Posterior vena cava (tissue), 2 donors: ENCODE results near the gene FBXO46. TPM values are rescaled to one million over a fixed set of nuclear protein-coding genes. Genes with fewer than 3 reads are reported as not detected.
"Not testable (repeated sequence)": the region's sequence is repeated elsewhere in the genome, so short reads cannot be mapped to it uniquely, and the experiment has no call there.

Experiments used
- DNase-seq: peaks from one replicate; pipeline ENCODE4 v3.0.0-alpha.2; 2020; ENCODE audit warnings: low spot score
- intact Hi-C, 2 donors: fragments of 100-400 bp; cut with DNase I; formaldehyde crosslinking; loops; one replicate each; pipeline versions ENCODE4 v1.14.1 to v1.14.2; 2022 to 2023
- total RNA-seq, 2 donors: library from RNA; stranded (reverse); fragmentation: NEBNext Ultra II Directional; extraction: Animal tissue kit (Norgen Biotek cat#: 25700); gene quantifications; one replicate each; pipeline ENCODE4 v1.2.1, GENCODE V29; 2021
- donor health status: DM: yes; HTN: yes; CAD: no.
- donor health status: DM: yes; HTN: yes; CAD: no.

Gene FBXO46
- total RNA-seq, 2 donors from 2014 or later: 11.2 to 12.3 TPM

DNA sequence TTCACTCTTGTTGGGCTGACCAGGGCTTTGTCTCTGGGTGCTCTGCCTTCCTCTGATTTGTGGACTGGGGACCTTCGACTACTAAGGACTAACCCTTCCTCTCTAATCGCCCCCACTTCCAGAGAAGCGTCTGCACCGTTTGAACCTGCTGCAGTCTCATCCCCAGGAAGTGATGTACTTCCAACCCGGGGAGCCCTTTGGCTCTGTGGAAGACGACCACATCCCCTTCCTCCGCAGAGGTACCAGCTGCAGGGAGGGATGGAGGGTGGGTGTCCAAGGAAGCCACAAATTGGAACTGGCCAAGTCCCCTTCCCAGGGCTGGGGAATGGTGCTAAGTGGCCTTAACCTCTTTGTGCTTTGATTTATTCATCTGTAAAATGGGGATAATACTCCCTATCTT lies 29.0 kb downstream of the FBXO46 start:
- DNase-seq: no peak
- intact Hi-C loops: no loop called here

DNA sequence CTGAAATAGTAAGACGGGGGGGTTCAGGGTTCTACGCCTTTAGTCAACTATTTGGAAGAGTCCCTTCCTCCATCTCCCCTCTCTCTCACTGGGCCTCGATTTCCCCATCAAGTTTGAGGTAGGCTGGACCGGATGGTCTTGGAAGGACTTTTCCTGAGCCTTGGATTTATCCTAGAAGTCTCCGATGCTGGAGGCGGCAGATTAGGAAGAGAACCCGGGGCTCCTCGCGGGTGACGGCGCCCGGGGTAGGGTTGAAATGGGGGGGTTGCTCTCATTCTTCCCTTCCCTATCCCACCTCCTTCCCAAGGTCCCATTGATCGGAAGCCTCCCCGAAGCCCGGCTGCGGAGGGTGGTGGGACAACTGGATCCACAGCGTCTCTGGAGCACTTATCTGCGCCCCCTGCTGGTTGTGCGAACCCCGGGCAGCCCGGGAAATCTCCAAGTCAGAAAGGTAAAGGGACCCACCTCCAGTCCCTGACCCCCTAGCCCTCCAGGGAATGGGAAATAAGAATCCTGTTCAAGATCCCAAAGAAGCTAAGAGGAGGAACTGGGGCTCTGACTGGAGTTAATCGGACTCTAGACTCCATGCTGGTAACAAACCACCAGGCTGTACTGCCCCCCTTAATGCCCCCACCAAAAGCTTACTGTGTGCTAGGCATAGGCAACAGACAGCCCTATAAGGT lies 37.4 kb downstream of the FBXO46 start:
- intact Hi-C loops: no loop called here
- peak; percentile 95 for DNase-seq

DNA sequence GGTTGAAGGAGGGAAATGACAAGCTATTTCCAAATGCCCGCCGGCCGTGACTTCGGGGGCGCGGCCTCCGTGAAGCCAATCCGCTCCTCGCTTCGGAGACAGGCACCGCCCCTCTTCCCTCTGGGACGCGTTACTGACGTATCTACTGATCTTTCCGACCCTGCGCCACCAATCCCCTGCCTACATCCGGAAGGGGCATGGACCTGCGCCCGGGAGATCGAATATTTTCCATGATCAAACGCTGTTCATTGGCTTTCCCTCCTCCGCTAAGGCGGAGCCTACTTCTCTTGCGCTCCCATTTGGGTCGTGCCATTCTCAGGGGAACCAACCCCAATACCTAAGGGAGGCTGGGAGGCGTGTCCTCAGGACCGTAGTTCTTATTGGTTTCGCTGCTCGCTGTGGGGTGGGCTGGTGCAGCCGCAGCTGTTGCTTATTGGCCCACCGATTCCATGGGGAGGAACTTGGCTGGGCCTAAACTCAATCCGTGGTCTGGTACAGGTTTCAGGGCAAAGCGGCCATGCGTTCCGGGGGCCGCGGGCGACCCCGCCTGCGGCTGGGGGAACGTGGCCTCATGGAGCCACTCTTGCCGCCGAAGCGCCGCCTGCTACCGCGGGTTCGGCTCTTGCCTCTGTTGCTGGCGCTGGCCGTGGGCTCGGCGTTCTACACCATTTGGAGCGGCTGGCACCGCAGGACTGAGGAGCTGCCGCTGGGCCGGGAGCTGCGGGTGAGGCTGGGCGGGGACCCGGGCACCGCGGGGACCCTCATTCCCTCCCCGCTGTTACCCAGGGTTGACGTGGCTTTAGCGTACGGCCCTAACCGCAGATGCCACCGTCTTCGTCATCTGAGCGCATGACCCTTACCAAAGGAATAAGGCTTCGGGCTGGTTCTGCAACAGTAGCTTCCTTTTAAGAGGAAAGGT lies 38.2 kb downstream of the FBXO46 start, which contains the start of gene QPCTL:
Gene QPCTL (plus strand): TSS at position 480 of the 919 bp plus-strand sequence. CDS start 38 bp downstream, at position 518.
- intact Hi-C loops: no loop called here
- peak; percentile 99 for DNase-seq

DNA sequence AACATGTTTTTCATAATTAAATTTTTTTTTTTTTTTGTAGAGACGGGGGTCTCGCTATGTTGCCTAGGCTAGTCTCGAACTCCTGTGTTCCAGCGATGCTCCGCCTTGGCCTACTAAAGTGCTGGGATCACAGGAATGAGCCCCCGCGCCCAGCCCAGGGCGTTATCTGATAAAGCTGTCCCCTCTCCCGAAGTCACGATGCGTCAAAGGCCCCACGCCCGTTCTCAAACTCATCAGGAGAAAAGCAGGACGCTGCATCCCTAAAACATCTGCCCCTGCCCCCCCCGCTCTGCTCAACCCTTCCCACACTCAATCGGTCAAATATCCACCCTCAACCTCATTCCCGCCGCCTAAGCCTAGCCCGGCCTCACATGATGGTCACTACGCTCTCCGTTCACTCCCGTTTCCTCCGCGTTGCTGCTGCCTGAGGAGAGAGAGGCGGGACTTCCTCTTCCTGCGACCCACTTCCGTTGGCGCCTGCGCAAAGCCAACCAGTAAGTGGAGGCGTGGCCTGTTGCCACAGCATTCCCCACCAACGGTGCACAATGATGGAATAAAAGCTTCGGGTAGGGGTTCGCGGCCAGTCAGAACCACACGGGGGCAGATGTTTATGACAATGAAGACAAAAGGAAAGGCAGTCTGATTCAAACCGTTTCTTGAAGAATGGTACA lies 39.0 kb downstream of the FBXO46 start, which contains the start of gene SNRPD2:
Gene SNRPD2 (minus strand): TSS at position 438 of the 671 bp plus-strand sequence. CDS start 65 bp downstream, at position 373.
- intact Hi-C loops: no loop called here
- DNase-seq: peak; percentile 98

DNA sequence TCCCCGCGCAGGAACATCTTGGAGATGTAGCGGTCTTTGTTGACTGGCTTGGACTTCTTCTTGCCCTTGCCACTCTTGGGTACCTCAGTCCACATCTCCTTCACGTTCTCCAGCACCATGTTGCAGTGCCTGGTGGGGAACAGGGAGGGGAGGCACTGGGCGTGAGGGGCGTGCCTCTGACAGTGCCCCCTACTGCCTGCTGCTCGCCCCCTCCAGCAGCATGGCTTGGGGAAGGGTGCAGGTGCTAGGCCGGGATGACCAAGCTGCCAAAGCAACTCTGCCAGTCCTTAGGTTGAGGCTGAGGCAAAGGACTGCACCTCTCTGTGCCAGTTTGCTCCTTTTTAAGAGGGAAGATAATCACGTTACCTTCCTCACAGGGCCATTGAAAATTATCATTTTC lies 43.1 kb downstream of the FBXO46 start:
- intact Hi-C loops: no loop called here

DNA sequence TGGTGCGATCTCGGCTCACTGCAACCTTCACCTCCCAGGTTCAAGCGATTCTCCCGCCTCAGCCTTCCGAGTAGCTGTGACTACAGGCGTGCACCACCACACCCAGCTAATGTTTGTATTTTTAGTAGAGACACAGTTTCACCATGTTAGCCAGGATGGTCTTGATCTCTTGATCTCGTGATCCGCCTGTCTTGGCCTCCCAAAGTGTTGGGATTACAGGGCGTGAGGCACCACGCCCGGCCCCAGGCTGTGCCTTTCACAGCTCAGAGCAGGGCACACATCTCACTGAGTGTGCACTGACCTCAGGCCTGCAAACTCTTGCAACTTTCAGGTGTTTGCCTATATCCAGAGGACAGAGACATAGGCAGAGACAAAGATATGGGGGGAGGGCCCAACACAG lies 45.7 kb downstream of the FBXO46 start:
- DNase-seq, intact Hi-C loops: not testable (repeated sequence)

More for the DNA sequence above, 43.1 kb downstream of the FBXO46 start:
- DNase-seq: no peak

DNA sequence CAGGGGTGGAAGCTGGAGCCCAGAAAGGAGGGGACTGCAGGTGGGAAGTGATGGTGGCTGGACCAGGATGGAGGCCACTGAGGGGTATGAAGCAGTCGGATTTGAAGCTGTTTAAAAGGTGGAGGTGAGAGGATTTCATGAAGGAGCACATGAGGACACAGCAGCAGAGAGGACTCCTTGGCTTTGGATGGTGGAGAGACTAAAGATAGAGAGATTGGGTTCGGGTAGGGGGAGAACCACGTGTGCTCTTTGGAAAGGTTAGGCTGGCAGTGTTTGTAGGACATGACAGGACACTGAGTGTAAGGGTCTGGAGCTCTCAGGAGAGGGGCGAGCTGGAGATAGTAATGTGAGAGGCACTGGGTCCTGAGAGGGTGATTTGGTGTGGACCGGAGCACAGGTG lies 47.8 kb downstream of the FBXO46 start:
- DNase-seq: no peak
- intact Hi-C loops: no loop called here

DNA sequence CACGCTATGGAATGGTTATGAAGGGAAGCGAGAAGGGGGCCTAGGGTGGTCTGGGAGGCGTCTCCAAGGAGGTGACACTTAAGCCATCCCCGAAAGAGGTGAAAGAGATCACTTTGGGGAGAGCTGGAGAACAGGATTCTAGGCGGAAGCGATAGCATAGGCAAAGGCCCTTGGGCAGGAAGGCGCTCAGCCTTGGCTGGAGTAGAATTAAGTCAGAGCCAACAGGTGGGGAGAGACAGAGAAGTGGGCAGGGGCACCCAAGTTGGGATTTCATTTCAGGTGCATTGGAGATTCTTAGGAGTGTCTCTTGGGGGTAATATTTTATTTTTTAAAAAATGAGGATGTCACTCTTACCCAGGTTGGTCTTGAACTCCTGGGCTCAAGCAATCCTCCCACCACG lies 48.6 kb downstream of the FBXO46 start:
- no peak for DNase-seq
- intact Hi-C loops: no loop called here

DNA sequence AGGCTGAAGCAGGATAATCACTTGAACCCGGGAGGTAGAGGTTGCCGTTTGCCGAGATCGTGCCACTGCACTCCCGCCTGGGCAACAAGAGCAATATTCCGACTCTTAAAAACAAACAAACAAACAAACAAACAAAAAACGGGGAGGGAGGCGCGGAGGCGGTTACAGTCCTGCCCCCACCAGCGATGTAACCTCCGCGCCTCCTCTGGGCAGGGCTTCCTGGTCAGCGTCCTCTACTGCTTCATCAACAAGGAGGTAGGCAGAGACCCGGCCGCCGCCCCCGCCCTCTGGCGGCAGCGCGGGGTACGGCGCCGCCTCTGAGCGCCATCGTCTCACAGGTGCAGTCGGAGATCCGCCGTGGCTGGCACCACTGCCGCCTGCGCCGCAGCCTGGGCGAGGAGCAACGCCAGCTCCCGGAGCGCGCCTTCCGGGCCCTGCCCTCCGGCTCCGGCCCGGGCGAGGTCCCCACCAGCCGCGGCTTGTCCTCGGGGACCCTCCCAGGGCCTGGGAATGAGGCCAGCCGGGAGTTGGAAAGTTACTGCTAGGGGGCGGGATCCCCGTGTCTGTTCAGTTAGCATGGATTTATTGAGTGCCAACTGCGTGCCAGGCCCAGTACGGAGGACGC lies 49.2 kb downstream of the FBXO46 start:
- intact Hi-C loops: no loop called here
- DNase-seq: peak; percentile 93

DNA sequence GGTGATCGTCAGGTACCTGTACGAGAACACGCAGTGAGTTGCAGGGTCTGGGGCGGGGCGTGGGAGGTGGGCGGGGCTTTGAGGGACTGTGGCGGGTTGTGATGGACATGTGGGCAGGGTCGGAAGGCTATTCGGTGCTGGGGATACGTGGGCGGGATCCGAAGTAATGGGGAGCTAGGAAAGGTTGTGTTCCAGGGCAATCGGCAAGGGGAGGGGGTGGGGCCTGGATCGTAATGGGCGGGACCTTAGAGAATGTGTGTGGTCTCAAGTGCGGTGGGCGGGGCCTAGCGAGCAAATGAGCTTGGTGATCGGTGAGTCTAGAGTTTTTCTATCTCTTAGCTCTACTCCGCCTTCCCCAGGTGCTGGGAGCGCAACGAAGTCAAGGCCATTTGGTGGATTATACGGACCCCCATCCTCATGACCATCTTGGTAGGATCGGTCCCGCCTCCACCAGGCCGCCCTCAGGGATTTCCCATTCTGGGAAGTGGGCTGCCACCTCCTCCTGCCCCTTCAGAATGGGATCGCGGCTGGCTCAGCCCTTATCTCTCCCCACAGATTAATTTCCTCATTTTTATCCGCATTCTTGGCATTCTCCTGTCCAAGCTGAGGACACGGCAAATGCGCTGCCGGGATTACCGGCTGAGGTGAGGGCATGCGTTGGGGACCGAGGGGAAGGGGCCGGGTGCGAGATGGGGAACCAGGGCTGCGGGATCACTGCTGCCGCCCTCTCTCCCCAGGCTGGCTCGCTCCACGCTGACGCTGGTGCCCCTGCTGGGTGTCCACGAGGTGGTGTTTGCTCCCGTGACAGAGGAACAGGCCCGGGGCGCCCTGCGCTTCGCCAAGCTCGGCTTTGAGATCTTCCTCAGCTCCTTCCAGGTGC lies 53.1 kb downstream of the FBXO46 start:
- intact Hi-C loops: no loop called here
- peak; percentile 82 for DNase-seq

DNA sequence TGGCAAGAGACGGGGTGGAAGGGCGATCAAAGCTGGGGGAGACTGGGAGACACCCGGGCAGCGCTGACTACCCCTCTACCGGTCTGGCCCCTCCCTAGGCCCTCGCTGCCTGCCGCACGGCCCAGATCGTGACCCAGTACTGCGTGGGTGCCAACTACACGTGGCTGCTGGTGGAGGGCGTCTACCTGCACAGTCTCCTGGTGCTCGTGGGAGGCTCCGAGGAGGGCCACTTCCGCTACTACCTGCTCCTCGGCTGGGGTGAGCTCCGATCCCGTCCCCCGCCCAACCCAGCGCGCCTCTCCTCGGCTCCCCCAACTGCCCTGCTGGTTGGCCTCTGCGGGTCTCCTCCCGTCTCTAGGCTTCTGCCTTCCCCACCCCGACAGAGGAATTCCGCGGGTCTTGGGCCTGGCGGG lies 53.8 kb downstream of the FBXO46 start:
- intact Hi-C loops: no loop called here
- no peak for DNase-seq

DNA sequence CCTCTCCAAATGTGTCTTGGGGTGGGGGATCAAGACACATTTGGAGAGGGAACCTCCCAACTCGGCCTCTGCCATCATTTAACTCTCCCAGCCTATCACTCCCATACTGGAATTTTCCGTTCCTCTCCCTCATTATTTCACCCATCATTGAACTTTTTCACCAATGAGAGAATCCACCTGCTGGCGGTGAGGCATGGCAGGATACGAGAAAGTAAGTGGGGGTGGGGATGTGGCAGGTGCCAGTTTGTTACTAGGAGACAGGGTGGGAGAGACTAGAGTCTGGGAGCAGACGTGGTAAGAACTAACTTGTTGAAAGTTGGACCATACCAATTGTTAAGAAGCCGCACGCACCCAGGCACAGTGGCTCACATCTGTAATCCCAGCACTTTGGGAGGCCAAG lies 55.8 kb downstream of the FBXO46 start:
- DNase-seq: no peak
- intact Hi-C loops: no loop called here

DNA sequence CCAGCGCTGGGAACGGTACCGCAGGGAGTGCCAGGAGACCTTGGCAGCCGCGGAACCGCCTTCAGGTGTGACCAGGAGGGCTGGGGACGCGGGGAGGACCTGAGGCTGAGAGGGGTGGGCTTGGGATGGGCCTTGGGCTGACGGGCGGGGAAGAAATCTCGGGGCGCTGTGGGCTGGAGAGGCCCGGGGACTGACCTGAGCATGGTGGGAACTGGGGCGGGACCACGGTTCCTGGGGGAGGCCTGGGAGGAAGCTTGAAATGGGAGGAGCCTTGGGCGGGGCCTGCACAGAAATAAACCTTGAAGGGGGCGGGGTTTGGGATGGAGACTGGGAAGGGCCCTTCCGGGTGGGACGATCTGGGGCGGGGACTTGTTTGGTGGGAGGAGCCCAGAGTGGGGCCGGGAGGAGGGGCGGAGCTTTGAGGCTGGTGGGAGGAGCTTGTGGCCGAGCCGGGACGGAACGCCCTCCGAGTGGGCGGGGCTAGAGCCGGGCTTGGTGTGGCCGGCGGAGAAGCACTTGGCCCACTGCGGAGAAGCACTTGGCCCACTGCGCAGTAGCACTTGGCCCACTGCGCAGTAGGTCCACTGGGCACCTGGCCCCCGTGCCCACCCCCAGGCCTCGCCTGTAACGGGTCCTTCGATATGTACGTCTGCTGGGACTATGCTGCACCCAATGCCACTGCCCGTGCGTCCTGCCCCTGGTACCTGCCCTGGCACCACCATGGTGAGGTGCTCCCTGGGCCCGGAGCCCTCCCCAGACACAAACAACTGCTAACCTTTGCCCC lies 59.8 kb downstream of the FBXO46 start:
- DNase-seq: peak; percentile 87
- intact Hi-C loops: no loop called here

DNA sequence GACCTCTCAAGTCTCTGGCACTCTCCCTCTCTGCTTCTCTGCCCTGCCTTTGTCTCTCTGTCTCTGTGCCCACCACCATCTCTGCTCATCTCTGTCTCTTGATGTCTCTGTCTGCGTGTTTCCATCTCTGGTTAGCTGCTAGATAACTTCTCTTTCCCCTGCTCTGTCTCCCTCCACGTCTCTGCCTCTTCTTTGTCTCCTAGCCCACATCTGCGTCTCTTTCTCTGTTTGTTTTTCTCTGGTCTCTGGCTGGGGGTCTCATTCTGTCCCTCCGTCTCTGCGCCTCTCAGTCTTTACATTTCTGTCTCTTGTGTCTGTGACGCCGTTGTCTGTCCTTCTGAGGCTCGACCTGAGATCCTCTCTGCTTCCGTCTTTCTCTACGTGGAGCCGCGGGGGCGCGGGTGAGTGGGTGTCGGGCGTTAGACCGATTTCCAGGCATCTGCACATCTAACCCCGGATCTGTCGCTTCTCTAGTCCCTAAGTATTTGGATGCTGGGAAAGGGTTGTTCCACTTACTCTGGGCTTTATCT lies 62.3 kb downstream of the FBXO46 start:
- intact Hi-C loops: no loop called here
- no peak for DNase-seq

DNA sequence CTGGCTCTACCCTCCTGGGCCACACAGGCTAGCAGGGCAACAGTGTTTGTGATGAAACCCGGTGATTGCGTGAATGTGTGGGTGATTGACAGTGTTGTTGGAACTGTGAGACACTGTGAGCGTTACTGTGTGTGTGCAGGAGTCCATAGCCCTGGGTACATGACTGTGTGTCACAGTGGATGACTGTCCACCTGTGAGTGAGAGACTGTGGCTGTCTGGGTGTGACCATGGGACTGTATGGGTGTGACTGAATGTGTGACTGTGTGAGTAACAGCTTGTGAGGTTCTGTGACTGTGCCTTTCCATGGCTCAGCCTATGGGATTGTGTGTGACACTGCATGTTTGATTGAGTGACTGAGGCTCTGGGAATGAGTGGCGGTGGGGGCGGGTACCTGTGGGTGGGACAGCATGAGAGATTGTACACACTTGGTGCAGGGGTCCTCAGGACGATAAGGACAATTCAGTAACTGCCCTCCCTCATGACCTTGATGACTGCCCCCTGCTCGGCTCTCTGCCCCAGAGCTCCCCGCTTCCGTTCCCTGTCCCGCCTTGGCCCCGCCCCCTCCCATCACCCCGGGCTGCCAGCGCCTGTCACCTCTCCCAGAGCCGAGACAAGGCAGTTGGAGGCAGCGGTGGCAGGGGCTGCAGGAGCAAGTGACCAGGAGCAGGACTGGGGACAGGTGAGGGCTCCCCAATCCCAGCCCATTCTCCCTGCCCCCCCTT lies 62.9 kb downstream of the FBXO46 start, which contains the start of gene GIPR:
Gene GIPR (plus strand): TSS at position 602 of the 722 bp plus-strand sequence. CDS start 1,300 bp downstream, outside the sequence.
- intact Hi-C loops: no loop called here
- DNase-seq: no peak

DNA sequence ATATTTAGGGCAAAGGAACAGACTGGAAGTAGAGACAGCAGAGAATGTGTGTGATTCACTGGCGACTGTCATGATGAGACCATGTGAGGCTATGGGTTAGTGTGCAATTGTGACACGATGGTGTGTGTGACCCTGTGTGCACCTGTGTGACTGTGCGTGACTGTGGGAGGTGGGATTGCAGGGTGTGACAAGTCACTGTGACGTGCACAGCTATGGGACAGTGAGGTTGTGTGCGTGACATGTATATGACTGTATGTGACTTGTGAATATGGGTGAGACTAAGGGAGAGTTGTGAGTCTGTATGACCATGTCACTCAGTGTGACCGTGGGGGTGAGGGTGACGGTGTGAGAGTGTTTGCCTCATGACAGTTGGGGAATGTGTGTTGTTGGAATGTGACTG lies 66.1 kb downstream of the FBXO46 start:
- intact Hi-C loops: no loop called here
- DNase-seq: no peak

DNA sequence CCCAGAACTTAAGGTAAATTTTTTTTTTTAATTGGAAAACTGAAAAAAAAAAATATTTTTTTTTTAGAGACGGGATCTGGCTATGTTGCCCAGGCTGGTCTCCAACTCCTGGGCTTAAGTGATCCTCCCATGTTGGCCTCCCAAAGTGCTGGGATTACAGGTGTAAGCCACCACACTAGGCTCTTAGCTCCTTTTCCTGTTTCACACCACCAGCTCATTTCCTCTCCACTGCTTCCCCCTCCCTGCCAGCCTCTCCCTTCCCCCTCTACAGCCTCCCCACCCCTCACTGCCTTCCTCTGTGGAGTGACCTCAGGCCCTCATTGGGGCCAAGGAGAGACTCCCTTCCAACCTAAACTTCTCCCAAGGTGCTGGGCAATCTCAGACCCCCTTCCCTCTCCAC lies 66.9 kb downstream of the FBXO46 start:
- DNase-seq: no peak
- intact Hi-C loops: no loop called here
